ENCODE data around the gene SCGB1A1. TPM values are rescaled to one million over a fixed set of nuclear protein-coding genes. Genes with fewer than 3 reads are reported as not detected.
"Not testable (repeated sequence)": the region's sequence is repeated elsewhere in the genome, so short reads cannot be mapped to it uniquely, and the experiment has no call there.

The SCGB1A1 gene
- polyA plus RNA-seq, 4 donors = 4.6 to 11.2 TPM; not detected in 2

DNA sequence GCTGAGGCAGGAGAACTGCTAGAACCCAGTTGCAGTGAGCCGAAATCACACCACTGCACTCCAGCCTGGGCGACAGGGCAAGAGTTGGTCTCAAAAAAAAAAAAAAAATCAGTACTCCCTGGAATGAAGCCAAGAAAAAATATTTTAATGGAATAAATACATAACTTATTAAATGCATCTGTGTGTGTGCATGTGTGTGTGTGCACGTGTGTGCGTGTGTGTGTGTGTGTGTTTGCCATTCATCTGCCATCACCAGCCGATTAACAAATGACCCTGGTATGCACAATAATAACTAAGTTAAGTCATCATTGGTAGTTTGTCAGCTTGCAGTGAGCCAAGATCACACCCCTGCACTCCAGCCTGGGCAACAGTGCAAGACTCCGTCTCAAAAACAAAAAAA lies 35.0 kb upstream of the SCGB1A1 start:
- Histone ChIP-seq H3K4me1 (ENCODE audit: control insufficient read depth in 3 of 3, insufficient read depth in 2 of 3, low read depth in 1 of 3, low read length in 2 of 3) (peaks cover 0 to 10% (median 0%) of the 10 kb centered on the region in 3 donors), H3K27me3 (ENCODE audit: control insufficient read depth in 3 of 3, insufficient read depth in 3 of 3, low read length in 3 of 3) (no peaks in the 10 kb centered on the region), H3K36me3 (ENCODE audit: control insufficient read depth in 3 of 3, insufficient read depth in 2 of 3, low read depth in 1 of 3, low read length in 3 of 3) (no peaks in the 10 kb centered on the region), H3K9me3 (ENCODE audit: control insufficient read depth in 2 of 2, insufficient read depth in 1 of 2, low read depth in 1 of 2, low read length in 1 of 2) (no peaks in the 10 kb centered on the region), H3K4me3 (ENCODE audit: low read depth in 1 of 3, low read length in 3 of 3) (no peak overlapping the region), H3K27ac (ENCODE audit: low read depth in 1 of 3, low read length in 2 of 3) (no peak overlapping the region)
- WGBS, 3 donors = 58 to 61% (median 59%) methylated on average over 6 of the region's 6 CpGs
- DNase-seq = no peak
- no peak for FAIRE-seq

DNA sequence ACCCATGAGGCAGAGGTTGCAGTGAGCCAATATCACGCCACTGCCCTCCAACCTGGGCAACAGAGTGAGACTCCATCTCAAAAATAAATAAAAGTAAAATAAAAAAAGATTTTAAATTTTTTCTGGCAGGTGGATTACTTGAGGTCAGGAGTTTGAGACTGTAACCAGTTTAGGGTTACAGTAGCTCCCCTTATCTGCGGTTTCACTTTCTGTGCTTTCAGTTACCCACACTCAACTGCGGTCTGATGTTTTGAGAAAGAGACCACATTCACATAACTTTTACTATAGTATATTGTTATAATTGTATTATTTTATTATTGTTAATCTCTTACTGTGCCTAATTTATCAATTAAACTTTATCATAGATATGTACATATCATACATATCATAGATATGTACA lies 32.8 kb upstream of the SCGB1A1 start:
- H3K4me3 ChIP-seq (ENCODE audit: low read depth in 1 of 3, low read length in 3 of 3); H3K9me3 ChIP-seq (ENCODE audit: control insufficient read depth in 2 of 2, insufficient read depth in 1 of 2, low read depth in 1 of 2, low read length in 1 of 2); H3K27ac ChIP-seq (ENCODE audit: low read depth in 1 of 3, low read length in 2 of 3); H3K27me3 ChIP-seq (ENCODE audit: control insufficient read depth in 3 of 3, insufficient read depth in 3 of 3, low read length in 3 of 3); FAIRE-seq; H3K36me3 ChIP-seq (ENCODE audit: control insufficient read depth in 3 of 3, insufficient read depth in 2 of 3, low read depth in 1 of 3, low read length in 3 of 3): not testable (repeated sequence)
- 36 to 59% (median 52%) methylated on average over 3 of the region's 3 CpGs for WGBS, 3 donors
- peaks cover 0 to 10% (median 0%) of the 10 kb centered on the region in 3 donors for H3K4me1 ChIP-seq (ENCODE audit: control insufficient read depth in 3 of 3, insufficient read depth in 2 of 3, low read depth in 1 of 3, low read length in 2 of 3)
- peak in 1 of 2 donors; percentile 51 for DNase-seq

DNA sequence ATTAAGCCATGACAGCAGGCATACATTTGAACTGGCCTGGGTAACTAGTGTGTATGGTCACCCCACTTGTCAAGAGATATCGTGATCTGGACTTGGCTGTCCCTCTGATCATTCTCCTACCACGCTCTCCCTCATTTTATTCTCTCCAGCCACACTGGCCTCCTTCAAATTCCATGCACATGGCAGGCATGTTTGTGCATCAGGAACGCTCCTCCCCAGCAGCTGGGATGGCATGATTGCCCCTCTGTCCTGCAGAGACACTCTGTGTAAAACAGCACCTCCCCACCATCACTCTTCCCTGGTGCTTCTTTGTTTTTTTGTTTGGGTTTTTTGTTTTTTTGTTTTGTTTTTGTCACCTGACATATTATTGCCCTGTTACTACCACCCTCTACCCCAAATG lies 31.5 kb upstream of the SCGB1A1 start:
- 88 to 95% (median 94%) methylated on average over 3 of the region's 3 CpGs for WGBS, 3 donors
- peaks cover 0 to 3% (median 0%) of the 10 kb centered on the region in 3 donors for H3K4me1 ChIP-seq (ENCODE audit: control insufficient read depth in 3 of 3, insufficient read depth in 2 of 3, low read depth in 1 of 3, low read length in 2 of 3)
- FAIRE-seq = no peak
- H3K27me3 ChIP-seq (ENCODE audit: control insufficient read depth in 3 of 3, insufficient read depth in 3 of 3, low read length in 3 of 3) = no peaks in the 10 kb centered on the region
- no peaks in the 10 kb centered on the region for H3K9me3 ChIP-seq (ENCODE audit: control insufficient read depth in 2 of 2, insufficient read depth in 1 of 2, low read depth in 1 of 2, low read length in 1 of 2)
- no peak for DNase-seq
- peaks cover 0 to 2% (median 0%) of the 10 kb centered on the region in 3 donors for H3K36me3 ChIP-seq (ENCODE audit: control insufficient read depth in 3 of 3, insufficient read depth in 2 of 3, low read depth in 1 of 3, low read length in 3 of 3)
- no peak overlapping the region for H3K27ac ChIP-seq (ENCODE audit: low read depth in 1 of 3, low read length in 2 of 3)
- H3K4me3 ChIP-seq (ENCODE audit: low read depth in 1 of 3, low read length in 3 of 3) = no peak overlapping the region

DNA sequence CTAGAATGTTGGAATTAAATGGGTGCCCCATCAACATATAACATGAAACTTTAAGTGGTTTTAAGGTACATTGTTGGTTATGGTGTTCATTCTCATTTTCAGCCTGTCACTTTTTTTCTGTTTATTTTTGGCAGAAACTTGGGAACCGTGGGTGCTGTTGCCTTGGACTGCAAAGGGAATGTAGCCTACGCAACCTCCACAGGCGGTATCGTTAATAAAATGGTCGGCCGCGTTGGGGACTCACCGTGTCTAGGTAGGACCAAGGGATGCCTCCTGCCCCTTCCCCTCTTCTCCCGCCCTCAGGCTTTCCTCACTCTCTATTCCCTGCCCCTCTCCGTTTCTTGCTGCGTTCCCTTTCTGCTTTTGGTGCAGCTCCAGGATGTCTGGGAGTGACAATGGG lies 29.8 kb upstream of the SCGB1A1 start:
- H3K9me3 ChIP-seq (ENCODE audit: control insufficient read depth in 2 of 2, insufficient read depth in 1 of 2, low read depth in 1 of 2, low read length in 1 of 2) = no peaks in the 10 kb centered on the region
- FAIRE-seq (no peak), DNase-seq (no peak)
- H3K4me1 ChIP-seq (ENCODE audit: control insufficient read depth in 3 of 3, insufficient read depth in 2 of 3, low read depth in 1 of 3, low read length in 2 of 3) = peaks cover 0 to 7% (median 0%) of the 10 kb centered on the region in 3 donors
- no peaks in the 10 kb centered on the region for H3K27me3 ChIP-seq (ENCODE audit: control insufficient read depth in 3 of 3, insufficient read depth in 3 of 3, low read length in 3 of 3)
- 85 to 91% (median 89%) methylated on average over 11 of the region's 11 CpGs for WGBS, 3 donors
- no peak overlapping the region for H3K4me3 ChIP-seq (ENCODE audit: low read depth in 1 of 3, low read length in 3 of 3)
- no peak overlapping the region for H3K27ac ChIP-seq (ENCODE audit: low read depth in 1 of 3, low read length in 2 of 3)
- peaks cover 0 to 2% (median 0%) of the 10 kb centered on the region in 3 donors for H3K36me3 ChIP-seq (ENCODE audit: control insufficient read depth in 3 of 3, insufficient read depth in 2 of 3, low read depth in 1 of 3, low read length in 3 of 3)

DNA sequence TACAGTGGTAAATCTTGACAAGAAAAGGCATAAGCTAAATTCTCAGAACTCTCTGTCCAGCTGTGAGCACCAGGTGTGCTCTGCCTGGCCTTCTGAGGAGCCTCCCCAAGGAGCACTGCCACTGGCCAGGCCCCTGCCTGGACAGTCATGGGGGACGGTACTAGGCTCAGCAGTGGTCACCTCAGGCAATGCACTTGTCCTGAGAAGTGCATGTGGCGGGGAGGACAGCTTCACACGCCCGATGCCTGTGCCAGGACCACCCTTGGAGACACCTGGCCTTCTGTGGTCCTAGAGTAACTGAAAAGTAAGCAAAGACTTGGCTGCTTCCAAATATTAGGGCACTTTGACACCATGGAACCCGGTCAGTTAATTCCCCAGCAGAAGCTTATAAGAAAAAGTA lies 28.6 kb upstream of the SCGB1A1 start:
- Histone ChIP-seq H3K9me3 (ENCODE audit: control insufficient read depth in 2 of 2, insufficient read depth in 1 of 2, low read depth in 1 of 2, low read length in 1 of 2) (no peaks in the 10 kb centered on the region), H3K27me3 (ENCODE audit: control insufficient read depth in 3 of 3, insufficient read depth in 3 of 3, low read length in 3 of 3) (no peaks in the 10 kb centered on the region), H3K27ac (ENCODE audit: low read depth in 1 of 3, low read length in 2 of 3) (no peak overlapping the region), H3K4me3 (ENCODE audit: low read depth in 1 of 3, low read length in 3 of 3) (no peak overlapping the region), H3K4me1 (ENCODE audit: control insufficient read depth in 3 of 3, insufficient read depth in 2 of 3, low read depth in 1 of 3, low read length in 2 of 3) (peaks cover 0 to 11% (median 0%) of the 10 kb centered on the region in 3 donors), H3K36me3 (ENCODE audit: control insufficient read depth in 3 of 3, insufficient read depth in 2 of 3, low read depth in 1 of 3, low read length in 3 of 3) (peaks cover 0 to 3% (median 0%) of the 10 kb centered on the region in 3 donors)
- 69 to 77% (median 74%) methylated on average over 5 of the region's 5 CpGs for WGBS, 3 donors
- no peak for DNase-seq
- no peak for FAIRE-seq

DNA sequence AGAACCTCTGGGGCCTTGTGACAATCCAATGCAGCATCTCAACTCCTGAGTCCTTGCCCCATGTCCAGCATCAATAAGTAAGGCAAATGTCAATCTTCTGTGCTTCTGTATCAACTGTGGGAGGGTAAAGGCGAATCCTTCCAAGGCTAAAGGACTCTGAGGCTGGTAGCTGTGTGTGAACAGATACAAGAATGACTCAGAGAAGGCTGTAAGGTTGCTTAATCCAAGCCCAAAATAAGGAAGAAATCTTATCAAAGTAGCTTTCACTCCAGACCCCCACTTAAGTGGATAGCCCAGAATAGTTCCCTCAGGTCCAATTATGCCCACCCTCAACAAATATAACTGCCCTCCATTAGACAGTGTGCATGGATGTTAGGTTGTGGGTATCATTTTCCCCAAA lies 28.1 kb upstream of the SCGB1A1 start:
- no peak for FAIRE-seq

DNA sequence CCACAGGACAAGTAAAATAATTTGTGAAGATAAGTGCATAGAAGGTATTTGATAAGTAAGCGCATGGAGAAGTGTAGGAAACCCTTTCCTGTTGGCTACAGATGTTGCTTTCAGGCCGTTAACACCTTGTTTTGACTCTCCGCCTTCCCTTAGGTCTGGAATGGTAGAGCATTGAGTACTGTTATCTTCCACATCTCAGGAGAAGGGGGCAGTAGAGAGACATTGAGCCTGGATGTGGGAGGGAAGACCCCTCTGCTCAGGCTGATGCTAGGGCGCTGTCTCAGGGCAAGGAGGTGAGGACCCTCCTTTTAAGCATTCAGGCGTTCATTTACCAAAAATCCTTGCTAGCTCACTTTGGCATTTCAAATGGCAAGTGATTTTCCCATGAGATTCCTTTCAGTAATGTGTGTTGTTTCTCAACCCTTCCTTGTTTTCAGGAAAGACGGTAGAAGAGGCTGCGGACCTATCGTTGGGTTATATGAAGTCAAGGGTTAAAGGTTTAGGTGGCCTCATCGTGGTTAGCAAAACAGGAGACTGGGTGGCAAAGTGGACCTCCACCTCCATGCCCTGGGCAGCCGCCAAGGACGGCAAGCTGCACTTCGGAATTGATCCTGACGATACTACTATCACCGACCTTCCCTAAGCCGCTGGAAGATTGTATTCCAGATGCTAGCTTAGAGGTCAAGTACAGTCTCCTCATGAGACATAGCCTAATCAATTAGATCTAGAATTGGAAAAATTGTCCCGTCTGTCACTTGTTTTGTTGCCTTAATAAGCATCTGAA lies 27.0 kb upstream of the SCGB1A1 start:
- WGBS, 3 donors = 78 to 81% (median 81%) methylated on average over 16 of the region's 16 CpGs
- DNase-seq (no peak), FAIRE-seq (no peak)
- Histone ChIP-seq H3K36me3 (ENCODE audit: control insufficient read depth in 3 of 3, insufficient read depth in 2 of 3, low read depth in 1 of 3, low read length in 3 of 3) (peaks cover 0 to 4% (median 0%) of the 10 kb centered on the region in 3 donors), H3K4me3 (ENCODE audit: low read depth in 1 of 3, low read length in 3 of 3) (no peak overlapping the region), H3K27ac (ENCODE audit: low read depth in 1 of 3, low read length in 2 of 3) (no peak overlapping the region), H3K9me3 (ENCODE audit: control insufficient read depth in 2 of 2, insufficient read depth in 1 of 2, low read depth in 1 of 2, low read length in 1 of 2) (no peaks in the 10 kb centered on the region), H3K4me1 (ENCODE audit: control insufficient read depth in 3 of 3, insufficient read depth in 2 of 3, low read depth in 1 of 3, low read length in 2 of 3) (peaks cover 0 to 14% (median 0%) of the 10 kb centered on the region in 3 donors), H3K27me3 (ENCODE audit: control insufficient read depth in 3 of 3, insufficient read depth in 3 of 3, low read length in 3 of 3) (no peaks in the 10 kb centered on the region)

More for the DNA sequence above, 28.1 kb upstream of the SCGB1A1 start:
- peaks cover 0 to 14% (median 0%) of the 10 kb centered on the region in 3 donors for H3K4me1 ChIP-seq (ENCODE audit: control insufficient read depth in 3 of 3, insufficient read depth in 2 of 3, low read depth in 1 of 3, low read length in 2 of 3)
- no peaks in the 10 kb centered on the region for H3K9me3 ChIP-seq (ENCODE audit: control insufficient read depth in 2 of 2, insufficient read depth in 1 of 2, low read depth in 1 of 2, low read length in 1 of 2)
- H3K27ac ChIP-seq (ENCODE audit: low read depth in 1 of 3, low read length in 2 of 3) = no peak overlapping the region
- no peak overlapping the region for H3K4me3 ChIP-seq (ENCODE audit: low read depth in 1 of 3, low read length in 3 of 3)
- H3K36me3 ChIP-seq (ENCODE audit: control insufficient read depth in 3 of 3, insufficient read depth in 2 of 3, low read depth in 1 of 3, low read length in 3 of 3) = peaks cover 0 to 4% (median 0%) of the 10 kb centered on the region in 3 donors
- WGBS, 3 donors = 66 to 88% (median 81%) methylated on average over 1 of the region's 1 CpG
- no peak for DNase-seq
- H3K27me3 ChIP-seq (ENCODE audit: control insufficient read depth in 3 of 3, insufficient read depth in 3 of 3, low read length in 3 of 3) = no peaks in the 10 kb centered on the region

DNA sequence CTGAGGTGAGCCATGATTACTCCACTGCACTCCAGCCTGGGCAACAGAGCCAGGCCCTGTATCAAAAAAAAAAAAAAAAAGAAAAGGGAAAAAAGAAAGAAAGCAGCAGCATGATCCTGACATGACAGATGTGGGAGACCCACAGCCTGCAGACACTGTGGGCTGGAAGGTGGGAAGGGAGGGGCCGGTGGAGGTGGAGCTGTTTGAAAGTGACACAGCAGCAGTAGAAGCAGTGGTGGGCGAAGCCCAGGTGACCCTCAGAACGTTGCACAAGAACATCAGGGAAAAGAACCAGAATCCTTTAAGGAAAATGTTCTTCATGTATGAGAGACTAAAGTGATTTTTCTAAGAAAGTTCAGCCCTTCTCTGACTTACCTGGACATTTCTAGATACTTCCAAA lies 26.3 kb upstream of the SCGB1A1 start:
- no peaks in the 10 kb centered on the region for H3K27me3 ChIP-seq (ENCODE audit: control insufficient read depth in 3 of 3, insufficient read depth in 3 of 3, low read length in 3 of 3)
- H3K36me3 ChIP-seq (ENCODE audit: control insufficient read depth in 3 of 3, insufficient read depth in 2 of 3, low read depth in 1 of 3, low read length in 3 of 3) = peaks cover 0 to 4% (median 0%) of the 10 kb centered on the region in 3 donors
- no peak overlapping the region for H3K27ac ChIP-seq (ENCODE audit: low read depth in 1 of 3, low read length in 2 of 3)
- H3K4me1 ChIP-seq (ENCODE audit: control insufficient read depth in 3 of 3, insufficient read depth in 2 of 3, low read depth in 1 of 3, low read length in 2 of 3) = peaks cover 0 to 14% (median 0%) of the 10 kb centered on the region in 3 donors
- 78 to 84% (median 81%) methylated on average over 3 of the region's 3 CpGs for WGBS, 3 donors
- no peaks in the 10 kb centered on the region for H3K9me3 ChIP-seq (ENCODE audit: control insufficient read depth in 2 of 2, insufficient read depth in 1 of 2, low read depth in 1 of 2, low read length in 1 of 2)
- no peak for FAIRE-seq
- DNase-seq = no peak
- no peak overlapping the region for H3K4me3 ChIP-seq (ENCODE audit: low read depth in 1 of 3, low read length in 3 of 3)

Measured in small intestine (tissue), 7 donors.